K562 (cell line): ENCODE data around the gene RPL28. TPM values are rescaled to one million over a fixed set of nuclear protein-coding genes. Genes with fewer than 3 reads are reported as not detected.
"Not testable (repeated sequence)": the region's sequence is repeated elsewhere in the genome, so short reads cannot be mapped to it uniquely, and the experiment has no call there.

Experiments
- ATAC-seq: fragments of 200-7000 bp; cut with Tn5 transposase; 3 replicates; pipeline ENCODE4 v1.9.1; 2020; ENCODE audit warnings: moderate library complexity
- BruUV-seq: library from RNA; stranded (reverse); fragments of 400-500 nt; replicated peaks from 2 replicates; lab custom pipeline; 2021; lab: Mats Ljungman, UMichigan
- CTCF ChIA-PET: fragments of 300-600 bp; formaldehyde crosslinking; extraction: SDS; loops from one replicate; lab custom pipeline; 2021; ENCODE audit warnings: low intra/inter-chr PET ratio; lab: Yijun Ruan, JAX
- POLR2A ChIA-PET: fragments of 300-600, 350-650 bp; sonication (Branson Sonifier 250); formaldehyde crosslinking; extraction: SDS; loops from one replicate; lab custom pipeline; 2021; ENCODE audit warnings: antibody characterized with exemption, inconsistent platforms; lab: Yijun Ruan, JAX
- DNase-seq, 4 experiments: peaks; one replicate each; pipeline versions ENCODE4 v3.0.0 to v3.0.0-alpha.2; 2011 to 2018; ENCODE audit warnings: low spot score in 3 of 4, mixed read lengths in 3 of 4; ENCODE audit errors: extremely low read depth in 1 of 4
- FAIRE-seq: peaks from 2 replicates; lab custom pipeline; 2011; peaks lifted over from hg19 to GRCh38; lab: Jason Lieb, UNC
- H2AFZ ChIP-seq: 2 replicates; pipeline ENCODE4 v1.6.0; 2011; ENCODE audit warnings: low read depth, low read length, control low read depth, inconsistent platforms
- H3K27ac ChIP-seq: fragments of 200-600 bp; 3 replicates; pipeline ENCODE4 v1.8.0; 2011; ENCODE audit warnings: low read depth, mild to moderate bottlenecking, control low read depth, inconsistent platforms, low read length, moderate library complexity, mixed read lengths; ENCODE audit errors: extremely low read depth
- H3K27me3 ChIP-seq, 2 experiments: fragments of 300-600 bp in 1 of 2; 2 replicates in 1 of 2; 3 replicates in 1 of 2; pipeline versions ENCODE4 v1.6.0 to v1.8.0; 2011; ENCODE audit warnings: inconsistent platforms in 2 of 2, low read length in 2 of 2, mild to moderate bottlenecking in 1 of 2, mixed read lengths in 1 of 2, moderate library complexity in 1 of 2; ENCODE audit not compliant: control insufficient read depth in 2 of 2, insufficient read depth in 2 of 2
- H3K36me3 ChIP-seq: fragments of 300-600 bp; 3 replicates; pipeline ENCODE4 v1.8.0; 2011; ENCODE audit warnings: mild to moderate bottlenecking, low read length, inconsistent platforms; ENCODE audit not compliant: control insufficient read depth, insufficient read depth
- H3K4me1 ChIP-seq, 2 experiments: fragments of 200-600 bp in 1 of 2; replicated peaks in 1 of 2; 2 replicates in 1 of 2; 3 replicates in 1 of 2; pipeline versions ENCODE4 v1.5.1 to v1.8.0; 2011; ENCODE audit warnings: inconsistent platforms in 2 of 2, low read length in 2 of 2, mild to moderate bottlenecking in 1 of 2, mixed read lengths in 1 of 2, moderate library complexity in 1 of 2; ENCODE audit not compliant: control insufficient read depth in 2 of 2, insufficient read depth in 2 of 2
- H3K4me2 ChIP-seq: 2 replicates; pipeline ENCODE4 v1.6.1; 2011; ENCODE audit warnings: low read length, control low read depth, inconsistent platforms, mixed read lengths; ENCODE audit not compliant: insufficient read depth
- H3K4me3 ChIP-seq: fragments of 200-600 bp; sonication (generic), shearing (Covaris generic); 2 replicates; pipeline ENCODE4 v1.5.1; 2016; ENCODE audit warnings: control low read depth, inconsistent platforms
- H3K79me2 ChIP-seq: fragments of 200-600 bp; 3 replicates; pipeline ENCODE4 v1.8.0; 2011; ENCODE audit warnings: low read length, inconsistent platforms; ENCODE audit not compliant: control insufficient read depth, insufficient read depth
- H3K9ac ChIP-seq, 2 experiments: 2 replicates each; pipeline versions ENCODE4 v1.6.0 to v1.6.1; 2011; ENCODE audit warnings: low read depth in 2 of 2, low read length in 2 of 2, control low read depth in 1 of 2, inconsistent platforms in 1 of 2, mild to moderate bottlenecking in 1 of 2, mixed read lengths in 1 of 2; ENCODE audit not compliant: insufficient read depth in 1 of 2
- H3K9me1 ChIP-seq: one replicate; pipeline ENCODE4 v1.6.0; 2011; ENCODE audit warnings: inconsistent platforms, mild to moderate bottlenecking, low read length, moderate library complexity; ENCODE audit not compliant: control insufficient read depth, insufficient read depth
- H3K9me3 ChIP-seq: replicated peaks from 2 replicates; pipeline ENCODE4 v1.5.1; 2011; ENCODE audit warnings: low read depth, low read length, inconsistent platforms; ENCODE audit not compliant: control insufficient read depth, insufficient read depth
- H4K20me1 ChIP-seq: replicated peaks from 2 replicates; pipeline ENCODE4 v1.6.1; 2011; ENCODE audit warnings: low read length, inconsistent platforms, mixed read lengths; ENCODE audit not compliant: control insufficient read depth, insufficient read depth
- DDX20 ChIP-seq: fragments of 450-650 bp; IDR thresholded peaks from 2 replicates; pipeline ENCODE4 v1.6.1; 2016; ENCODE audit warnings: missing genetic modification characterization, low read depth, mild to moderate bottlenecking, missing compliant biosample characterization, moderate library complexity
- DMBX1 ChIP-seq: fragments of 250-450 bp; sonication (Bioruptor Pico); IDR thresholded peaks from 2 replicates; pipeline ENCODE4 v1.8.0; 2022; ENCODE audit warnings: inconsistent platforms, mild to moderate bottlenecking, moderate library complexity, borderline replicate concordance
- ETV1 ChIP-seq: fragments of 450-650 bp; conservative IDR thresholded peaks from 2 replicates; pipeline ENCODE4 v1.6.1; 2016; ENCODE audit warnings: missing genetic modification characterization, control low read depth, low read depth, missing compliant biosample characterization
- MEIS2 ChIP-seq: fragments of 450-650 bp; IDR thresholded peaks from 2 replicates; pipeline ENCODE4 v1.6.1; 2014; ENCODE audit warnings: mild to moderate bottlenecking; ENCODE audit not compliant: partially characterized antibody
- NCOA1 ChIP-seq: fragments of 450-650 bp; IDR thresholded peaks from 2 replicates; pipeline ENCODE4 v1.6.1; 2016; ENCODE audit warnings: low read depth
- NFYB ChIP-seq: IDR thresholded peaks from 2 replicates; pipeline ENCODE4 v1.6.1; 2011; ENCODE audit warnings: mild to moderate bottlenecking, moderate library complexity; ENCODE audit not compliant: insufficient read length; ENCODE audit errors: extremely low read depth
- POLR2G ChIP-seq: fragments of 200-400 bp; formaldehyde crosslinking; IDR thresholded peaks from 2 replicates; pipeline ENCODE4 v1.6.1; 2017; ENCODE audit warnings: low read depth, mild to moderate bottlenecking, antibody characterized with exemption, low read length, moderate library complexity
- PYGO2 ChIP-seq: fragments of 450-650 bp; IDR thresholded peaks from 2 replicates; pipeline ENCODE4 v1.6.1; 2016; ENCODE audit warnings: mild to moderate bottlenecking, missing genetic modification characterization, moderate library complexity, missing compliant biosample characterization
- RBFOX2 ChIP-seq: fragments of 200-400 bp; formaldehyde crosslinking; IDR thresholded peaks from 2 replicates; pipeline ENCODE4 v1.6.1; 2017; ENCODE audit warnings: low read depth, mild to moderate bottlenecking, low read length, moderate library complexity
- RBM22 ChIP-seq: fragments of 200-400 bp; formaldehyde crosslinking; IDR thresholded peaks from 2 replicates; pipeline ENCODE4 v1.6.1; 2018; ENCODE audit warnings: low read length, low read depth; ENCODE audit not compliant: poor library complexity, severe bottlenecking
- THAP12 ChIP-seq: fragments of 250-450 bp; sonication (Bioruptor Pico); IDR thresholded peaks from 2 replicates; pipeline ENCODE4 v1.9.0; 2021; ENCODE audit warnings: mild to moderate bottlenecking, inconsistent platforms
- ZNF140 ChIP-seq: fragments of 250-450 bp; sonication (Bioruptor Pico); IDR thresholded peaks from 2 replicates; pipeline ENCODE4 v1.8.0; 2021; ENCODE audit warnings: moderate library complexity, mild to moderate bottlenecking, inconsistent platforms
- ZNF174 ChIP-seq: fragments of 250-450 bp; sonication (Bioruptor Pico); IDR thresholded peaks from 2 replicates; pipeline ENCODE4 v1.4.0; 2020; ENCODE audit warnings: mild to moderate bottlenecking
- WGBS: fragments of 100-300 bp; shearing (Covaris generic); methylation state at CpG from one replicate; pipeline ENCODE4 v1.1.6; 2016; ENCODE audit warnings: low coverage, mixed read lengths; ENCODE audit not compliant: insufficient coverage; ENCODE audit errors: missing lambda C conversion rate; 5-methylcytosine and 5-hydroxymethylcytosine counted together
- in situ Hi-C: fragments of 300-500 bp; cut with MboI; formaldehyde crosslinking; loops from 4 replicates; pipeline ENCODE4 v1.15.0; 2018; ENCODE audit warnings: inconsistent platforms, mixed read lengths
- intact Hi-C: fragments of 100-400 bp; cut with micrococcal nuclease; formaldehyde crosslinking; loops from 2 replicates; pipeline ENCODE4 v1.14.2; 2022
- polyA plus RNA-seq, 8 experiments: library from polyadenylated mRNA; depleted of rRNA in 4 of 8; stranded (reverse) in 5 of 8; unstranded in 3 of 8; fragments of >200 nt; fragmentation: Nextera tagmentation in 2 of 8; fragmentation: Illumina TruSeq in 1 of 8; extraction: Ambion mirVana in 2 of 8; extraction: Trizol in 1 of 8; gene quantifications; 2 replicates each; pipeline versions ENCODE4 v1.2.1 to v1.2.3, GENCODE V29; 2011 to 2014; ENCODE audit warnings: inconsistent platforms in 1 of 8, missing spikeins in 1 of 8
- total RNA-seq, 7 experiments: library from RNA; depleted of rRNA in 6 of 7; stranded (reverse); fragments of >200 nt in 6 of 7; fragmentation: Illumina TruSeq in 2 of 7; extraction: Trizol in 2 of 7; gene quantifications; 2 replicates each; pipeline versions ENCODE4 v1.2.1 to v1.2.3, GENCODE V29; 2011 to 2021; ENCODE audit warnings: low replicate concordance in 1 of 7

The RPL28 gene
- total and polyA plus RNA-seq, 9 of the 15 experiments (the other 6 are each of a cell fraction or from before 2014, with no cell fraction given): 124 to 3,106 (median 622) TPM

GRCh38 chr19:55401390-55401789, 15.7 kb downstream of the RPL28 start:
- TF ChIP-seq RBM22: peak; percentile 56
- TF ChIP-seq RBFOX2: peak; percentile 71
- TF ChIP-seq POLR2G: peak; percentile 70
- H3K9me3 ChIP-seq, H3K9me1 ChIP-seq, H3K27ac ChIP-seq, CTCF ChIA-PET, H2AFZ ChIP-seq, DNase-seq, intact Hi-C loops, ATAC-seq, FAIRE-seq, H3K4me2 ChIP-seq, H3K4me3 ChIP-seq, in situ Hi-C loops, BruUV-seq, H3K9ac ChIP-seq, H3K27me3 ChIP-seq: not testable (repeated sequence)
- peaks cover 38% of the 10 kb centered on the region for H4K20me1 ChIP-seq
- peaks cover 36% of the 10 kb centered on the region for H3K79me2 ChIP-seq
- H3K4me1 ChIP-seq: peaks cover 11 to 30% of the 10 kb centered on the region in 2 experiments; a peak in 4 of 5 replicates
- 75% methylated on average over 2 of the region's 28 CpGs for WGBS
- POLR2A ChIA-PET: interaction anchor here (2.0 to 6.6 kb wide), 3 partner anchors 13 to 108 kb away, joined by 8 to 195 read pairs (median 97); partner anchors contain the start of genes RPL28 and TMEM238
- peaks cover 55% of the 10 kb centered on the region for H3K36me3 ChIP-seq

GRCh38 chr19:55402509-55402908, 16.8 kb downstream of the RPL28 start:
- no peak for ATAC-seq
- FAIRE-seq: no peak
- Histone ChIP-seq H3K79me2 (peaks cover 47% of the 10 kb centered on the region), H3K9me3 (no peaks in the 10 kb centered on the region), H2AFZ (no peak overlapping the region), H3K9me1 (peaks cover 6% of the 10 kb centered on the region), H3K9ac (peak overlapping the region in 1 of 2 experiments; percentile 81; a peak in 2 of 4 replicates), H3K4me1 (peaks cover 12 to 39% of the 10 kb centered on the region in 2 experiments; a peak in 4 of 5 replicates), H3K4me3 (no peak overlapping the region), H3K27me3 (no peaks in the 10 kb centered on the region), H4K20me1 (peaks cover 44% of the 10 kb centered on the region), H3K4me2 (no peak overlapping the region), H3K27ac (no peak overlapping the region), H3K36me3 (peaks cover 61% of the 10 kb centered on the region)
- in situ Hi-C loops (no loop called here), intact Hi-C loops (no loop called here)
- DNase-seq: no peak
- ChIA-PET CTCF (no interaction called here), POLR2A (interaction anchor here (0.6 to 6.6 kb wide), 6 partner anchors 14 to 246 kb away, joined by 3 to 195 read pairs (median 4); partner anchors contain the start of genes RPL28 and TMEM238)
- 92% methylated on average over 2 of the region's 2 CpGs for WGBS
- BruUV-seq: no TSS peak
- no peak for TF ChIP-seq NFYB
- TF ChIP-seq ZNF174 (CRISPR knock-in tag): no peak
- TF ChIP-seq PYGO2 (tag): no peak
- TF ChIP-seq NCOA1: no peak
- TF ChIP-seq RBFOX2: peak; percentile 65
- no peak for TF ChIP-seq MEIS2
- TF ChIP-seq RBM22: peak; percentile 61
- no peak for TF ChIP-seq DMBX1
- TF ChIP-seq DDX20 (tag): no peak
- no peak for TF ChIP-seq THAP12 (CRISPR knock-in tag)
- TF ChIP-seq ZNF140 (CRISPR knock-in tag): no peak
- no peak for TF ChIP-seq ETV1 (tag)
